WTC11 (cell line): ENCODE data around the gene VIPR2. TPM values are rescaled to one million over a fixed set of nuclear protein-coding genes. Genes with fewer than 3 reads are reported as not detected.

ENCODE experiments used
- ATAC-seq: fragments of 200-7000 bp; cut with Tn5 transposase; 2 replicates; pipeline ENCODE4 v1.10.0; 2021; ENCODE audit warnings: mild to moderate bottlenecking, moderate library complexity
- CTCF ChIA-PET: fragments of 300-600 bp; sonication (Branson Sonifier 250); formaldehyde crosslinking; loops from one replicate; lab custom pipeline; 2021; ENCODE audit warnings: antibody characterized with exemption; lab: Charles Lee
- POLR2A ChIA-PET: fragments of 350-600 bp; sonication (Branson Sonifier 250); formaldehyde crosslinking; loops from one replicate; lab custom pipeline; 2021; ENCODE audit warnings: antibody characterized with exemption; lab: Charles Lee
- DNase-seq: peaks from one replicate; pipeline ENCODE4 v3.0.0; 2021; ENCODE audit warnings: low spot score
- H3K27ac Mint-ChIP-seq: 2 replicates; pipeline ENCODE4 v1.8.0; 2021; ENCODE audit warnings: mixed read lengths
- H3K27me3 Mint-ChIP-seq: 2 replicates; pipeline ENCODE4 v1.8.0; 2021; ENCODE audit warnings: low read depth, mild to moderate bottlenecking, moderate library complexity, mixed read lengths
- H3K36me3 Mint-ChIP-seq: 2 replicates; pipeline ENCODE4 v1.8.0; 2021; ENCODE audit warnings: mixed read lengths
- H3K4me1 Mint-ChIP-seq: 2 replicates; pipeline ENCODE4 v1.8.0; 2022; ENCODE audit warnings: mixed read lengths
- H3K4me3 Mint-ChIP-seq: 2 replicates; pipeline ENCODE4 v1.8.0; 2021; ENCODE audit warnings: mild to moderate bottlenecking, moderate library complexity, mixed read lengths
- H3K9me3 Mint-ChIP-seq: 2 replicates; pipeline ENCODE4 v1.8.0; 2021; ENCODE audit warnings: mixed read lengths
- EMX1 ChIP-seq: fragments of 250-450 bp; sonication (Bioruptor Pico); IDR thresholded peaks from 2 replicates; pipeline ENCODE4 v1.8.0; 2021; ENCODE audit warnings: mild to moderate bottlenecking
- JAZF1 ChIP-seq: fragments of 250-450 bp; sonication (Bioruptor Pico); IDR thresholded peaks from 2 replicates; pipeline ENCODE4 v1.9.0; 2021; ENCODE audit warnings: moderate library complexity, mild to moderate bottlenecking, inconsistent platforms
- MAX ChIP-seq: sonication (generic); formaldehyde crosslinking; IDR thresholded peaks from 2 replicates; pipeline ENCODE4 v1.8.0; 2022; ENCODE audit warnings: mild to moderate bottlenecking, missing genetic modification reagents
- NFYB ChIP-seq: sonication (generic); formaldehyde crosslinking; conservative IDR thresholded peaks from 2 replicates; pipeline ENCODE4 v1.8.0; 2022; ENCODE audit warnings: low read depth, missing genetic modification reagents
- PREB ChIP-seq: sonication (generic); formaldehyde crosslinking; IDR thresholded peaks from 2 replicates; pipeline ENCODE4 v1.8.1; 2022; ENCODE audit warnings: mild to moderate bottlenecking, missing genetic modification reagents, moderate library complexity, borderline replicate concordance
- TEAD1 ChIP-seq: sonication (generic); formaldehyde crosslinking; IDR thresholded peaks from 2 replicates; pipeline ENCODE4 v1.8.0; 2022; ENCODE audit warnings: mild to moderate bottlenecking, missing genetic modification reagents
- TP53 ChIP-seq: sonication (generic); formaldehyde crosslinking; IDR thresholded peaks from 2 replicates; pipeline ENCODE4 v1.8.1; 2023; ENCODE audit warnings: mild to moderate bottlenecking, missing genetic modification reagents
- USF2 ChIP-seq: sonication (generic); formaldehyde crosslinking; IDR thresholded peaks from 2 replicates; pipeline ENCODE4 v1.8.1; 2023; ENCODE audit warnings: mild to moderate bottlenecking, missing genetic modification reagents, moderate library complexity
- ZNF219 ChIP-seq: sonication (generic); formaldehyde crosslinking; IDR thresholded peaks from 2 replicates; pipeline ENCODE4 v1.8.0; 2023; ENCODE audit warnings: missing genetic modification reagents, mild to moderate bottlenecking, borderline replicate concordance
- ZNF423 ChIP-seq: fragments of 250-450 bp; sonication (Bioruptor Pico); IDR thresholded peaks from 2 replicates; pipeline ENCODE4 v2.1.2; 2022; ENCODE audit warnings: mild to moderate bottlenecking, moderate library complexity
- total RNA-seq: library from RNA; stranded (reverse); gene quantifications from 3 replicates; pipeline ENCODE4 v1.2.3, GENCODE V29; 2021
- TF ChIP-seq, protein P1 (sequence below): sonication (generic); formaldehyde crosslinking; IDR thresholded peaks from 2 replicates; pipeline ENCODE4 v1.8.1; 2023; ENCODE audit warnings: mild to moderate bottlenecking, missing genetic modification reagents, borderline replicate concordance
- TF ChIP-seq, protein P2 (sequence below): sonication (generic); formaldehyde crosslinking; IDR thresholded peaks from 2 replicates; pipeline ENCODE4 v1.8.0; 2022; ENCODE audit warnings: mild to moderate bottlenecking, missing genetic modification reagents

Gene VIPR2
- total RNA-seq, 1 experiment from 2014 or later: 7.5 TPM

- Mint-ChIP-seq H3K36me3 (no peaks in the 10 kb centered on the region), H3K4me1 (peaks cover 16% of the 10 kb centered on the region), H3K4me3 (no peak overlapping the region), H3K27ac (no peak overlapping the region), H3K9me3 (no peaks in the 10 kb centered on the region), H3K27me3 (peaks cover 25% of the 10 kb centered on the region)
- DNase-seq (no peak), ATAC-seq (no peak)
- POLR2A ChIA-PET: no interaction called here
- CTCF ChIA-PET: interaction anchor here (1.5 to 1.8 kb wide), 2 partner anchors 116 to 171 kb away, joined by 5 to 8 read pairs; no protein-coding TSS in a partner anchor
- TF ChIP-seq TP53 (CRISPR knock-in tag): no peak
- TF ChIP-seq JAZF1 (CRISPR knock-in tag): no peak
- no peak for TF ChIP-seq ZNF219 (CRISPR knock-in tag)
These were observed 2.6 kb upstream of the VIPR2 start for GRCh38 chr7:159147246-159147645.

- POLR2A ChIA-PET: no interaction called here
These were observed 1.6 kb upstream of the VIPR2 start for GRCh38 chr7:159146084-159146858.

More at GRCh38 chr7:159146084-159146858, 1.6 kb upstream of the VIPR2 start:
- Mint-ChIP-seq H3K4me3 (no peak overlapping the region), H3K9me3 (no peaks in the 10 kb centered on the region), H3K27ac (no peak overlapping the region), H3K27me3 (peaks cover 32% of the 10 kb centered on the region), H3K36me3 (no peaks in the 10 kb centered on the region), H3K4me1 (peaks cover 26% of the 10 kb centered on the region)
- DNase-seq (no peak), ATAC-seq (no peak)
- no peak for TF ChIP-seq PREB
- TF ChIP-seq TP53 (CRISPR knock-in tag): no peak
- TF ChIP-seq, protein P1, sequence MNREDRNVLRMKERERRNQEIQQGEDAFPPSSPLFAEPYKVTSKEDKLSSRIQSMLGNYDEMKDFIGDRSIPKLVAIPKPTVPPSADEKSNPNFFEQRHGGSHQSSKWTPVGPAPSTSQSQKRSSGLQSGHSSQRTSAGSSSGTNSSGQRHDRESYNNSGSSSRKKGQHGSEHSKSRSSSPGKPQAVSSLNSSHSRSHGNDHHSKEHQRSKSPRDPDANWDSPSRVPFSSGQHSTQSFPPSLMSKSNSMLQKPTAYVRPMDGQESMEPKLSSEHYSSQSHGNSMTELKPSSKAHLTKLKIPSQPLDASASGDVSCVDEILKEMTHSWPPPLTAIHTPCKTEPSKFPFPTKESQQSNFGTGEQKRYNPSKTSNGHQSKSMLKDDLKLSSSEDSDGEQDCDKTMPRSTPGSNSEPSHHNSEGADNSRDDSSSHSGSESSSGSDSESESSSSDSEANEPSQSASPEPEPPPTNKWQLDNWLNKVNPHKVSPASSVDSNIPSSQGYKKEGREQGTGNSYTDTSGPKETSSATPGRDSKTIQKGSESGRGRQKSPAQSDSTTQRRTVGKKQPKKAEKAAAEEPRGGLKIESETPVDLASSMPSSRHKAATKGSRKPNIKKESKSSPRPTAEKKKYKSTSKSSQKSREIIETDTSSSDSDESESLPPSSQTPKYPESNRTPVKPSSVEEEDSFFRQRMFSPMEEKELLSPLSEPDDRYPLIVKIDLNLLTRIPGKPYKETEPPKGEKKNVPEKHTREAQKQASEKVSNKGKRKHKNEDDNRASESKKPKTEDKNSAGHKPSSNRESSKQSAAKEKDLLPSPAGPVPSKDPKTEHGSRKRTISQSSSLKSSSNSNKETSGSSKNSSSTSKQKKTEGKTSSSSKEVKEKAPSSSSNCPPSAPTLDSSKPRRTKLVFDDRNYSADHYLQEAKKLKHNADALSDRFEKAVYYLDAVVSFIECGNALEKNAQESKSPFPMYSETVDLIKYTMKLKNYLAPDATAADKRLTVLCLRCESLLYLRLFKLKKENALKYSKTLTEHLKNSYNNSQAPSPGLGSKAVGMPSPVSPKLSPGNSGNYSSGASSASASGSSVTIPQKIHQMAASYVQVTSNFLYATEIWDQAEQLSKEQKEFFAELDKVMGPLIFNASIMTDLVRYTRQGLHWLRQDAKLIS (CRISPR knock-in tag): no peak
- TF ChIP-seq, protein P2, sequence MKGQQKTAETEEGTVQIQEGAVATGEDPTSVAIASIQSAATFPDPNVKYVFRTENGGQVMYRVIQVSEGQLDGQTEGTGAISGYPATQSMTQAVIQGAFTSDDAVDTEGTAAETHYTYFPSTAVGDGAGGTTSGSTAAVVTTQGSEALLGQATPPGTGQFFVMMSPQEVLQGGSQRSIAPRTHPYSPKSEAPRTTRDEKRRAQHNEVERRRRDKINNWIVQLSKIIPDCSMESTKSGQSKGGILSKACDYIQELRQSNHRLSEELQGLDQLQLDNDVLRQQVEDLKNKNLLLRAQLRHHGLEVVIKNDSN (CRISPR knock-in tag): no peak
- no peak for TF ChIP-seq ZNF423 (CRISPR knock-in tag)
- no peak for TF ChIP-seq TEAD1 (CRISPR knock-in tag)
- TF ChIP-seq NFYB: no peak
- no peak for TF ChIP-seq MAX (CRISPR knock-in tag)
- TF ChIP-seq EMX1 (CRISPR knock-in tag): no peak
- TF ChIP-seq USF2 (CRISPR knock-in tag): no peak
- CTCF ChIA-PET: no interaction called here
